WTC11 (cell line): Measurements from ENCODE around the gene DBH. TPM values are rescaled to one million over a fixed set of nuclear protein-coding genes. Genes with fewer than 3 reads are reported as not detected.

Source experiments
- ATAC-seq: fragments of 200-7000 bp; cut with Tn5 transposase; 2 replicates; pipeline ENCODE4 v1.10.0; 2021; ENCODE audit warnings: mild to moderate bottlenecking, moderate library complexity
- CTCF ChIA-PET: fragments of 300-600 bp; sonication (Branson Sonifier 250); formaldehyde crosslinking; loops from one replicate; lab custom pipeline; 2021; ENCODE audit warnings: antibody characterized with exemption; lab: Charles Lee
- POLR2A ChIA-PET: fragments of 350-600 bp; sonication (Branson Sonifier 250); formaldehyde crosslinking; loops from one replicate; lab custom pipeline; 2021; ENCODE audit warnings: antibody characterized with exemption; lab: Charles Lee
- DNase-seq: peaks from one replicate; pipeline ENCODE4 v3.0.0; 2021; ENCODE audit warnings: low spot score
- H3K27ac Mint-ChIP-seq: 2 replicates; pipeline ENCODE4 v1.8.0; 2021; ENCODE audit warnings: mixed read lengths
- H3K27me3 Mint-ChIP-seq: 2 replicates; pipeline ENCODE4 v1.8.0; 2021; ENCODE audit warnings: low read depth, mild to moderate bottlenecking, moderate library complexity, mixed read lengths
- H3K36me3 Mint-ChIP-seq: 2 replicates; pipeline ENCODE4 v1.8.0; 2021; ENCODE audit warnings: mixed read lengths
- H3K4me1 Mint-ChIP-seq: 2 replicates; pipeline ENCODE4 v1.8.0; 2022; ENCODE audit warnings: mixed read lengths
- H3K4me3 Mint-ChIP-seq: 2 replicates; pipeline ENCODE4 v1.8.0; 2021; ENCODE audit warnings: mild to moderate bottlenecking, moderate library complexity, mixed read lengths
- H3K9me3 Mint-ChIP-seq: 2 replicates; pipeline ENCODE4 v1.8.0; 2021; ENCODE audit warnings: mixed read lengths
- CBFB ChIP-seq: sonication (generic); formaldehyde crosslinking; IDR thresholded peaks from 2 replicates; pipeline ENCODE4 v1.8.1; 2022; ENCODE audit warnings: mild to moderate bottlenecking, low read depth, missing genetic modification reagents
- FOXJ3 ChIP-seq: sonication (generic); formaldehyde crosslinking; IDR thresholded peaks from 2 replicates; pipeline ENCODE4 v1.9.0; 2021; ENCODE audit warnings: missing genetic modification reagents, mild to moderate bottlenecking, borderline replicate concordance
- GABPB1 ChIP-seq: sonication (generic); formaldehyde crosslinking; IDR thresholded peaks from 2 replicates; pipeline ENCODE4 v1.8.1; 2023; ENCODE audit warnings: mild to moderate bottlenecking, missing genetic modification reagents
- GRHL2 ChIP-seq: fragments of 250-450 bp; sonication (Bioruptor Pico); IDR thresholded peaks from 2 replicates; pipeline ENCODE4 v1.8.0; 2022; ENCODE audit warnings: mild to moderate bottlenecking, moderate library complexity; ENCODE audit not compliant: insufficient replicate concordance, severe bottlenecking
- GTF2I ChIP-seq: fragments of 250-450 bp; sonication (Bioruptor Pico); conservative IDR thresholded peaks from 2 replicates; pipeline ENCODE4 v1.4.0; 2021; ENCODE audit warnings: mild to moderate bottlenecking
- HMGA2 ChIP-seq: fragments of 250-450 bp; sonication (Bioruptor Pico); IDR thresholded peaks from 2 replicates; pipeline ENCODE4 v1.4.0; 2021; ENCODE audit warnings: mild to moderate bottlenecking, moderate library complexity
- KAT7 ChIP-seq: sonication (generic); formaldehyde crosslinking; IDR thresholded peaks from 2 replicates; pipeline ENCODE4 v1.8.1; 2023; ENCODE audit warnings: missing genetic modification reagents, mild to moderate bottlenecking, borderline replicate concordance
- SMAD4 ChIP-seq: sonication (generic); formaldehyde crosslinking; IDR thresholded peaks from 2 replicates; pipeline ENCODE4 v1.8.0; 2022; ENCODE audit warnings: mild to moderate bottlenecking, missing genetic modification reagents
- SOX15 ChIP-seq: fragments of 250-450 bp; sonication (Bioruptor Pico); IDR thresholded peaks from 2 replicates; pipeline ENCODE4 v1.9.0; 2021; ENCODE audit warnings: mild to moderate bottlenecking
- TEAD4 ChIP-seq: sonication (generic); formaldehyde crosslinking; IDR thresholded peaks from 2 replicates; pipeline ENCODE4 v1.8.0; 2022; ENCODE audit warnings: mild to moderate bottlenecking, missing genetic modification reagents
- ZNF232 ChIP-seq: sonication (generic); formaldehyde crosslinking; IDR thresholded peaks from 2 replicates; pipeline ENCODE4 v1.8.0; 2022; ENCODE audit warnings: mild to moderate bottlenecking, missing genetic modification reagents
- ZNF416 ChIP-seq: fragments of 250-450 bp; sonication (Bioruptor Pico); IDR thresholded peaks from 2 replicates; pipeline ENCODE4 v1.9.0; 2021; ENCODE audit warnings: mild to moderate bottlenecking, inconsistent platforms
- total RNA-seq: library from RNA; stranded (reverse); gene quantifications from 3 replicates; pipeline ENCODE4 v1.2.3, GENCODE V29; 2021
- TF ChIP-seq, protein P1 (sequence below): sonication (generic); formaldehyde crosslinking; conservative IDR thresholded peaks from 2 replicates; pipeline ENCODE4 v1.8.1; 2022; ENCODE audit warnings: mild to moderate bottlenecking, missing genetic modification reagents
- TF ChIP-seq, protein P2 (sequence below): sonication (generic); formaldehyde crosslinking; IDR thresholded peaks from 2 replicates; pipeline ENCODE4 v1.8.1; 2023; ENCODE audit warnings: mild to moderate bottlenecking, missing genetic modification reagents, moderate library complexity
- TF ChIP-seq, protein P3 (sequence below): fragments of 250-450 bp; sonication (Bioruptor Pico); IDR thresholded peaks from 2 replicates; pipeline ENCODE4 v1.9.0; 2021; ENCODE audit warnings: moderate library complexity, mild to moderate bottlenecking, inconsistent platforms, borderline replicate concordance
- TF ChIP-seq, protein P4 (sequence below): sonication (generic); formaldehyde crosslinking; IDR thresholded peaks from 2 replicates; pipeline ENCODE4 v1.8.1; 2022; ENCODE audit warnings: mild to moderate bottlenecking, moderate library complexity, missing genetic modification reagents
- TF ChIP-seq, protein P5 (sequence below): sonication (generic); formaldehyde crosslinking; IDR thresholded peaks from 2 replicates; pipeline ENCODE4 v1.8.1; 2023; ENCODE audit warnings: mild to moderate bottlenecking, missing genetic modification reagents, borderline replicate concordance
- TF ChIP-seq, protein P6 (sequence below): sonication (generic); formaldehyde crosslinking; IDR thresholded peaks from 2 replicates; pipeline ENCODE4 v1.8.1; 2022; ENCODE audit warnings: low read depth, missing genetic modification reagents, borderline replicate concordance

Gene DBH
- total RNA-seq, 1 experiment from 2014 or later = 0.24 TPM

DNA sequence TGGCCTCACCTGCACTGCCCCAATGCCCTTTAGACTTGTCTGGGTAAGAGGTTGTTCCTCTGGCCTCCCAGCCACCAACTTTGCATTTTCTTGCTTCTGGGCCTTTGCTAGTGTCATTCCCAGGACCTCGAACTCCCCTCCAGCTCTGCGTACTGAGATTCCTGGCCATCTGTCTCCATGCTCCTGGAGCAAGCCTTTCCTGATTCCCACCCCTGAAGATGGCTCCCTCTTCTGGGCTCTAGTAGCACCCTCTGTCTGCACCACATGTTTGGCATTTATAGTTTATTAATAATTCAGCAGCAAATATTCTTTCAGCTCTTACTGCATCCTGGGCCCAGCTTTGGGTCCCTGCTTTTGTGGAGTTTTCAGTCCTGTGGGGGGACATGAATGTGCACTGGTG is 41.9 kb upstream of the DBH start:
- ATAC-seq (no peak), DNase-seq (no peak)
- ChIA-PET CTCF (interaction anchor here (1.0 to 3.1 kb wide), 6 partner anchors 8 to 134 kb away, joined by 3 to 11 read pairs (median 4); partner anchors contain the start of gene ADAMTSL2), POLR2A (no interaction called here)
- Mint-ChIP-seq H3K4me3 (no peak overlapping the region), H3K27ac (no peak overlapping the region), H3K4me1 (no peaks in the 10 kb centered on the region), H3K9me3 (peaks cover 27% of the 10 kb centered on the region), H3K27me3 (peaks cover 17% of the 10 kb centered on the region), H3K36me3 (peaks cover 18% of the 10 kb centered on the region)
- TF ChIP-seq ZNF416 (CRISPR knock-in tag) = no peak
- TF ChIP-seq GABPB1 (CRISPR knock-in tag) = no peak
- TF ChIP-seq, protein P1, sequence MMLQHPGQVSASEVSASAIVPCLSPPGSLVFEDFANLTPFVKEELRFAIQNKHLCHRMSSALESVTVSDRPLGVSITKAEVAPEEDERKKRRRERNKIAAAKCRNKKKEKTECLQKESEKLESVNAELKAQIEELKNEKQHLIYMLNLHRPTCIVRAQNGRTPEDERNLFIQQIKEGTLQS = no peak
- no peak for TF ChIP-seq ZNF232
- TF ChIP-seq GRHL2 (CRISPR knock-in tag) = no peak
- TF ChIP-seq, protein P2, sequence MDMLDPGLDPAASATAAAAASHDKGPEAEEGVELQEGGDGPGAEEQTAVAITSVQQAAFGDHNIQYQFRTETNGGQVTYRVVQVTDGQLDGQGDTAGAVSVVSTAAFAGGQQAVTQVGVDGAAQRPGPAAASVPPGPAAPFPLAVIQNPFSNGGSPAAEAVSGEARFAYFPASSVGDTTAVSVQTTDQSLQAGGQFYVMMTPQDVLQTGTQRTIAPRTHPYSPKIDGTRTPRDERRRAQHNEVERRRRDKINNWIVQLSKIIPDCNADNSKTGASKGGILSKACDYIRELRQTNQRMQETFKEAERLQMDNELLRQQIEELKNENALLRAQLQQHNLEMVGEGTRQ (CRISPR knock-in tag) = no peak
- TF ChIP-seq FOXJ3 = no peak
- no peak for TF ChIP-seq SMAD4 (CRISPR knock-in tag)

DNA sequence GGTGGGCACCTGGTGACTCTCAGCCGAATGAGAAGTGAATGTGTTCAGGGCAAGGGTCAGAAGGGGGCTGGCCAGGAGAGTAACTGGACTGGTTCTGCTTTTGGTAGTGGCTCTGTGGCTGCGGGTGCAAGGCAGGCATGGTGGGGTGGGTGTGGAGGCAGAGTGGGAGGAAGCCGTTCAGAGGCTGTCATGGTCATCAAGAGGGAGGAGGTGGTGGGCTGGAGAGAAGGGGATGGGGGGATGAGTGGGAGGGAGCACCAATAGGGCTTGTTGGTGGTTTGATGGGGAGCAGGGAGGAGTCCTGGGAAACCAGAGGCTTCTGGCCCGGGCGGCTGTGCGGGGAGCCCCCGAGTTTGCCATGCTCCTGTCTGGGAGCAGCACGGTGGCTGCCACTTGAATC is 40.3 kb upstream of the DBH start:
- ATAC-seq (no peak), DNase-seq (no peak)
- Mint-ChIP-seq H3K9me3 (peaks cover 27% of the 10 kb centered on the region), H3K27ac (no peak overlapping the region), H3K27me3 (peaks cover 17% of the 10 kb centered on the region), H3K4me3 (no peak overlapping the region), H3K36me3 (peaks cover 18% of the 10 kb centered on the region), H3K4me1 (no peaks in the 10 kb centered on the region)
- POLR2A ChIA-PET = no interaction called here
- TF ChIP-seq, protein P3, sequence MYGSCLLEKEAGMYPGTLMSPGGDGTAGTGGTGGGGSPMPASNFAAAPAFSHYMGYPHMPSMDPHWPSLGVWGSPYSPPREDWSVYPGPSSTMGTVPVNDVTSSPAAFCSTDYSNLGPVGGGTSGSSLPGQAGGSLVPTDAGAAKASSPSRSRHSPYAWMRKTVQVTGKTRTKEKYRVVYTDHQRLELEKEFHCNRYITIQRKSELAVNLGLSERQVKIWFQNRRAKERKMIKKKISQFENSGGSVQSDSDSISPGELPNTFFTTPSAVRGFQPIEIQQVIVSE (CRISPR knock-in tag) = no peak
- no peak for TF ChIP-seq GTF2I (CRISPR knock-in tag)
- TF ChIP-seq, protein P4, sequence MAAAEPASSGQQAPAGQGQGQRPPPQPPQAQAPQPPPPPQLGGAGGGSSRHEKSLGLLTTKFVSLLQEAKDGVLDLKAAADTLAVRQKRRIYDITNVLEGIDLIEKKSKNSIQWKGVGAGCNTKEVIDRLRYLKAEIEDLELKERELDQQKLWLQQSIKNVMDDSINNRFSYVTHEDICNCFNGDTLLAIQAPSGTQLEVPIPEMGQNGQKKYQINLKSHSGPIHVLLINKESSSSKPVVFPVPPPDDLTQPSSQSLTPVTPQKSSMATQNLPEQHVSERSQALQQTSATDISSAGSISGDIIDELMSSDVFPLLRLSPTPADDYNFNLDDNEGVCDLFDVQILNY = no peak
- TF ChIP-seq HMGA2 (CRISPR knock-in tag) = no peak
- no peak for TF ChIP-seq SOX15 (CRISPR knock-in tag)
- TF ChIP-seq, protein P5, sequence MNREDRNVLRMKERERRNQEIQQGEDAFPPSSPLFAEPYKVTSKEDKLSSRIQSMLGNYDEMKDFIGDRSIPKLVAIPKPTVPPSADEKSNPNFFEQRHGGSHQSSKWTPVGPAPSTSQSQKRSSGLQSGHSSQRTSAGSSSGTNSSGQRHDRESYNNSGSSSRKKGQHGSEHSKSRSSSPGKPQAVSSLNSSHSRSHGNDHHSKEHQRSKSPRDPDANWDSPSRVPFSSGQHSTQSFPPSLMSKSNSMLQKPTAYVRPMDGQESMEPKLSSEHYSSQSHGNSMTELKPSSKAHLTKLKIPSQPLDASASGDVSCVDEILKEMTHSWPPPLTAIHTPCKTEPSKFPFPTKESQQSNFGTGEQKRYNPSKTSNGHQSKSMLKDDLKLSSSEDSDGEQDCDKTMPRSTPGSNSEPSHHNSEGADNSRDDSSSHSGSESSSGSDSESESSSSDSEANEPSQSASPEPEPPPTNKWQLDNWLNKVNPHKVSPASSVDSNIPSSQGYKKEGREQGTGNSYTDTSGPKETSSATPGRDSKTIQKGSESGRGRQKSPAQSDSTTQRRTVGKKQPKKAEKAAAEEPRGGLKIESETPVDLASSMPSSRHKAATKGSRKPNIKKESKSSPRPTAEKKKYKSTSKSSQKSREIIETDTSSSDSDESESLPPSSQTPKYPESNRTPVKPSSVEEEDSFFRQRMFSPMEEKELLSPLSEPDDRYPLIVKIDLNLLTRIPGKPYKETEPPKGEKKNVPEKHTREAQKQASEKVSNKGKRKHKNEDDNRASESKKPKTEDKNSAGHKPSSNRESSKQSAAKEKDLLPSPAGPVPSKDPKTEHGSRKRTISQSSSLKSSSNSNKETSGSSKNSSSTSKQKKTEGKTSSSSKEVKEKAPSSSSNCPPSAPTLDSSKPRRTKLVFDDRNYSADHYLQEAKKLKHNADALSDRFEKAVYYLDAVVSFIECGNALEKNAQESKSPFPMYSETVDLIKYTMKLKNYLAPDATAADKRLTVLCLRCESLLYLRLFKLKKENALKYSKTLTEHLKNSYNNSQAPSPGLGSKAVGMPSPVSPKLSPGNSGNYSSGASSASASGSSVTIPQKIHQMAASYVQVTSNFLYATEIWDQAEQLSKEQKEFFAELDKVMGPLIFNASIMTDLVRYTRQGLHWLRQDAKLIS = no peak
- no peak for TF ChIP-seq TEAD4 (CRISPR knock-in tag)
- no peak for TF ChIP-seq KAT7 (CRISPR knock-in tag)
- no peak for TF ChIP-seq CBFB (CRISPR knock-in tag)
- TF ChIP-seq, protein P6, sequence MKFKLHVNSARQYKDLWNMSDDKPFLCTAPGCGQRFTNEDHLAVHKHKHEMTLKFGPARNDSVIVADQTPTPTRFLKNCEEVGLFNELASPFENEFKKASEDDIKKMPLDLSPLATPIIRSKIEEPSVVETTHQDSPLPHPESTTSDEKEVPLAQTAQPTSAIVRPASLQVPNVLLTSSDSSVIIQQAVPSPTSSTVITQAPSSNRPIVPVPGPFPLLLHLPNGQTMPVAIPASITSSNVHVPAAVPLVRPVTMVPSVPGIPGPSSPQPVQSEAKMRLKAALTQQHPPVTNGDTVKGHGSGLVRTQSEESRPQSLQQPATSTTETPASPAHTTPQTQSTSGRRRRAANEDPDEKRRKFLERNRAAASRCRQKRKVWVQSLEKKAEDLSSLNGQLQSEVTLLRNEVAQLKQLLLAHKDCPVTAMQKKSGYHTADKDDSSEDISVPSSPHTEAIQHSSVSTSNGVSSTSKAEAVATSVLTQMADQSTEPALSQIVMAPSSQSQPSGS (CRISPR knock-in tag) = no peak
- CTCF ChIA-PET = no interaction called here
